ENCODE measurements around the gene MRPL30.
"Not testable (repeated sequence)": the region's sequence is repeated elsewhere in the genome, so short reads cannot be mapped to it uniquely, and the experiment has no call there.

The MRPL30 gene

GRCh38 chr2:99188357-99188756, 7.4 kb downstream of the MRPL30 start:
- peaks cover 39% of the 10 kb centered on the region for H3K79me2 ChIP-seq (ENCODE audit: low read length)
- no peaks in the 10 kb centered on the region for H3K9me3 ChIP-seq (ENCODE audit: insufficient read depth, low read length)
- no peak overlapping the region for H3K27ac ChIP-seq (ENCODE audit: low read length)
- no peak overlapping the region for H3K4me2 ChIP-seq (ENCODE audit: low read length)
- no peak overlapping the region for H2AFZ ChIP-seq (ENCODE audit: low read depth, low read length)
- no peaks in the 10 kb centered on the region for H3K27me3 ChIP-seq (ENCODE audit: low read depth, low read length)
- H4K20me1 ChIP-seq (ENCODE audit: insufficient read depth, low read length), result no peaks in the 10 kb centered on the region
- no peaks in the 10 kb centered on the region for H3K4me1 ChIP-seq (ENCODE audit: low read length)
- no peak overlapping the region for H3K9ac ChIP-seq (ENCODE audit: low read length)
- TF ChIP-seq EZH2phosphoT487 (IDR thresholded peaks at IDR 0.05; ENCODE audit: low read depth) (no peak), CTCF (IDR thresholded peaks at IDR 0.05; ENCODE audit: low read depth, low read length) (no peak)
- peaks cover 22% of the 10 kb centered on the region for H3K36me3 ChIP-seq (replicated peaks; ENCODE audit: low read depth, low read length)
- no peak overlapping the region for H3K4me3 ChIP-seq (ENCODE audit: low read length)

DNA sequence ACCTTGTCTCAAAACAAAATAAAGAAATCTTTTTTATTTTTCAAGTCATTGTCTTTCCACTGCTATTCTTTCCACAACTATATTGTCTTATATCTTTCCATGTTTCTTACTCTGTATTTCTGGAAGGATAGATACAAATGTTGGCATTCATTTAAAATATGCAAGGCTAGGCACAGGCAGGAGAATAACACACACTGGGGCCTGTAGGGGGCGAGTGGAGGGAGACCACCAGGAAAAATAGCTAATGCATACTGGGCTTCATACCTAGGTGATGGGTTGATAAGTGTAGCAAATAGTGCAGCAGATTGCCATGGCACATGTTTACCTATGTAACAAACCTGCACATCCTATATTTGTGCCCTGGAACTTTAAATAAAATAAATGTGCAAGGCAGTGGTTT, 9.6 kb downstream of the MRPL30 start:
- H3K27me3 ChIP-seq (ENCODE audit: low read depth, low read length), result no peaks in the 10 kb centered on the region
- peaks cover 18% of the 10 kb centered on the region for H3K79me2 ChIP-seq (ENCODE audit: low read length)
- no peak overlapping the region for H2AFZ ChIP-seq (ENCODE audit: low read depth, low read length)
- H3K9me3 ChIP-seq (ENCODE audit: insufficient read depth, low read length), result no peaks in the 10 kb centered on the region
- no peak overlapping the region for H3K9ac ChIP-seq (ENCODE audit: low read length)
- no peak overlapping the region for H3K4me3 ChIP-seq (ENCODE audit: low read length)
- peaks cover 22% of the 10 kb centered on the region for H3K36me3 ChIP-seq (replicated peaks; ENCODE audit: low read depth, low read length)
- H3K4me1 ChIP-seq (ENCODE audit: low read length), result no peaks in the 10 kb centered on the region
- no peaks in the 10 kb centered on the region for H4K20me1 ChIP-seq (ENCODE audit: insufficient read depth, low read length)
- TF ChIP-seq CTCF (IDR thresholded peaks at IDR 0.05; ENCODE audit: low read depth, low read length) (no peak), EZH2phosphoT487 (IDR thresholded peaks at IDR 0.05; ENCODE audit: low read depth) (no peak)
- no peak overlapping the region for H3K4me2 ChIP-seq (ENCODE audit: low read length)
- H3K27ac ChIP-seq (ENCODE audit: low read length), result no peak overlapping the region

DNA sequence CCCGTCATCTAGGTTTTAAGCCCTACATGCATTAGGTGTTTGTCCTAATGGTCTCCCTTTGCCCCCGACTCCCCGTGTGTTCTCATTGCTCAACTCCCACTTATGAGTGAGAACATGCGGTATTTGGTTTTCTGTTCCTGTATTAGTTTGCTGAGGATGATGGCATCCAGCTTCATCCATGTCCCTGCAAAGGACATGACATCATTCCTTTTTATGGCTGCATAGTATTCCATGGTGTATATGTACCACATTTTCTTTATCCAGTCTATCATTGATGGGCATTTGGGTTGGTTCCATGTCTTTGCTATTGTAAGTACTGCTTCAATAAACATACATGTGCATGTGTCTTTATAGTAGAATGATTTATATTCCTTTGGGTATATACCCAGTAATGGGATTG, 11.4 kb downstream of the MRPL30 start:
- H3K27ac ChIP-seq (ENCODE audit: low read length); H3K4me1 ChIP-seq (ENCODE audit: low read length); H4K20me1 ChIP-seq (ENCODE audit: insufficient read depth, low read length); H3K9ac ChIP-seq (ENCODE audit: low read length); H2AFZ ChIP-seq (ENCODE audit: low read depth, low read length); H3K4me2 ChIP-seq (ENCODE audit: low read length); H3K4me3 ChIP-seq (ENCODE audit: low read length); H3K27me3 ChIP-seq (ENCODE audit: low read depth, low read length); H3K79me2 ChIP-seq (ENCODE audit: low read length); H3K9me3 ChIP-seq (ENCODE audit: insufficient read depth, low read length): not testable (repeated sequence)
- H3K36me3 ChIP-seq (replicated peaks; ENCODE audit: low read depth, low read length), result peaks cover 20% of the 10 kb centered on the region

GRCh38 chr2:99198103-99198841, 17.3 kb downstream of the MRPL30 start:
- no peak overlapping the region for H3K4me3 ChIP-seq (ENCODE audit: low read length)
- no peak overlapping the region for H3K9ac ChIP-seq (ENCODE audit: low read length)
- H3K27me3 ChIP-seq (ENCODE audit: low read depth, low read length), result no peaks in the 10 kb centered on the region
- no peak for TF ChIP-seq EZH2phosphoT487 (IDR thresholded peaks at IDR 0.05; ENCODE audit: low read depth)
- TF ChIP-seq CTCF (IDR thresholded peaks at IDR 0.05; ENCODE audit: low read depth, low read length), result 0 out of 2 replicates have a peak, but pooled peaks have one; percentile 5
- no peaks in the 10 kb centered on the region for H3K9me3 ChIP-seq (ENCODE audit: insufficient read depth, low read length)
- no peaks in the 10 kb centered on the region for H4K20me1 ChIP-seq (ENCODE audit: insufficient read depth, low read length)
- H3K27ac ChIP-seq (ENCODE audit: low read length), result no peak overlapping the region
- no peaks in the 10 kb centered on the region for H3K79me2 ChIP-seq (ENCODE audit: low read length)
- no peak overlapping the region for H3K4me2 ChIP-seq (ENCODE audit: low read length)
- H3K36me3 ChIP-seq (replicated peaks; ENCODE audit: low read depth, low read length), result peaks cover 6% of the 10 kb centered on the region
- no peaks in the 10 kb centered on the region for H3K4me1 ChIP-seq (ENCODE audit: low read length)
- no peak overlapping the region for H2AFZ ChIP-seq (ENCODE audit: low read depth, low read length)
